OCI-LY7 (cell line): ENCODE results near the gene IGF1R. TPM values are rescaled to one million over a fixed set of nuclear protein-coding genes. Genes with fewer than 3 reads are reported as not detected.

Source experiments
- BruUV-seq: library from RNA; stranded (reverse); fragments of 400-500 nt; replicated peaks from 2 replicates; lab custom pipeline; 2021; lab: Mats Ljungman, UMichigan
- CTCF ChIA-PET: fragments of 300-600 bp; sonication (Branson Sonifier 250); formaldehyde crosslinking; loops from one replicate; lab custom pipeline; 2022; ENCODE audit warnings: antibody characterized with exemption; ENCODE audit not compliant: unreplicated experiment; lab: Charles Lee
- POLR2A ChIA-PET: fragments of 300-600 bp; sonication (Branson Sonifier 250); formaldehyde crosslinking; loops from one replicate; lab custom pipeline; 2022; ENCODE audit warnings: antibody characterized with exemption; lab: Charles Lee
- DNase-seq: peaks from one replicate; pipeline ENCODE4 v3.0.0-alpha.2; 2015; ENCODE audit warnings: low spot score
- H2AFZ ChIP-seq: fragments of 200-600 bp; sonication (generic), shearing (Covaris generic); 2 replicates; pipeline ENCODE4 v1.6.1; 2014; ENCODE audit warnings: mild to moderate bottlenecking, antibody characterized with exemption, low read length, moderate library complexity
- H3K27ac ChIP-seq: fragments of 200-600 bp; sonication (generic); 2 replicates; pipeline ENCODE4 v1.5.1; 2014; ENCODE audit warnings: mixed run types, low read depth, mild to moderate bottlenecking, moderate library complexity, low read length, inconsistent platforms; ENCODE audit not compliant: poor library complexity, severe bottlenecking
- H3K36me3 ChIP-seq: fragments of 200-600 bp; sonication (generic); 2 replicates; pipeline ENCODE4 v1.6.1; 2014; ENCODE audit warnings: mild to moderate bottlenecking, antibody characterized with exemption, low read length, moderate library complexity, mixed read lengths; ENCODE audit not compliant: insufficient read depth
- H3K4me1 ChIP-seq: fragments of 200-600 bp; sonication (generic); 2 replicates; pipeline ENCODE4 v1.5.1; 2014; ENCODE audit warnings: mild to moderate bottlenecking, low read length; ENCODE audit not compliant: insufficient read depth, poor library complexity, severe bottlenecking
- H3K4me2 ChIP-seq: fragments of 200-600 bp; sonication (generic); 2 replicates; pipeline ENCODE4 v1.6.1; 2014; ENCODE audit warnings: mild to moderate bottlenecking, low read length
- H3K4me3 ChIP-seq: fragments of 200-600 bp; sonication (generic); 2 replicates; pipeline ENCODE4 v1.5.1; 2014; ENCODE audit warnings: mild to moderate bottlenecking, low read depth, low read length; ENCODE audit not compliant: poor library complexity, severe bottlenecking
- H3K79me2 ChIP-seq: fragments of 200-600 bp; sonication (generic); 2 replicates; pipeline ENCODE4 v1.6.1; 2016; ENCODE audit warnings: low read depth, mild to moderate bottlenecking, low read length, moderate library complexity, mixed read lengths; ENCODE audit not compliant: insufficient read depth
- H3K9me2 ChIP-seq: fragments of 200-600 bp; sonication (generic); 2 replicates; pipeline ENCODE4 v1.6.1; 2016; ENCODE audit warnings: mild to moderate bottlenecking, low read length, mixed read lengths; ENCODE audit not compliant: insufficient read depth
- H3K9me3 ChIP-seq: fragments of 200-600 bp; sonication (generic); 2 replicates; pipeline ENCODE4 v1.6.1; 2014; ENCODE audit warnings: mild to moderate bottlenecking, mixed run types, low read length, mixed read lengths
- H4K20me1 ChIP-seq: fragments of 200-600 bp; sonication (generic); 2 replicates; pipeline ENCODE4 v1.6.1; 2014; ENCODE audit warnings: mild to moderate bottlenecking, antibody characterized with exemption, low read length, moderate library complexity, mixed read lengths; ENCODE audit not compliant: insufficient read depth
- EZH2phosphoT487 ChIP-seq: fragments of 200-600 bp; sonication (generic); IDR thresholded peaks from 2 replicates; pipeline ENCODE4 v1.6.1; 2018; ENCODE audit warnings: low read depth, borderline replicate concordance, mild to moderate bottlenecking, mixed run types, antibody characterized with exemption, low read length, moderate library complexity, mixed read lengths
- intact Hi-C: fragments of 100-400 bp; cut with micrococcal nuclease; formaldehyde crosslinking; loops from one replicate; pipeline ENCODE4 v1.10.0; 2022; ENCODE audit not compliant: unreplicated experiment
- total RNA-seq, 2 experiments: library from RNA; depleted of rRNA in 1 of 2; stranded (reverse); fragments of >200 nt in 1 of 2; shearing (Covaris generic) in 1 of 2; gene quantifications; 2 replicates each; pipeline ENCODE4 v1.2.3, GENCODE V29; 2014 to 2022
- TF ChIP-seq, protein P1 (sequence below): fragments of 200-600 bp; sonication (generic); conservative IDR thresholded peaks from 2 replicates; pipeline ENCODE4 v1.5.1; 2014; ENCODE audit warnings: mild to moderate bottlenecking, antibody characterized with exemption, low read length, moderate library complexity, mixed read lengths

The IGF1R gene
- total RNA-seq, 2 experiments from 2014 or later, result 26.5 to 29.1 TPM

- Histone ChIP-seq H3K79me2 (peaks cover 4% of the 10 kb centered on the region; the same call in 1 of the 2 replicates), H3K27ac (no peak overlapping the region), H4K20me1 (peaks cover 30% of the 10 kb centered on the region), H3K4me3 (no peak overlapping the region), H3K9me2 (no peaks in the 10 kb centered on the region), H3K4me1 (no peaks in the 10 kb centered on the region), H3K4me2 (no peak overlapping the region), H3K9me3 (no peaks in the 10 kb centered on the region), H2AFZ (no peak overlapping the region), H3K36me3 (no peaks in the 10 kb centered on the region)
- POLR2A ChIA-PET, result interaction anchor here (1.0 kb wide), 1 partner anchor 19 kb away, joined by 8 read pairs; no protein-coding TSS in a partner anchor
- CTCF ChIA-PET, result no interaction called here
- BruUV-seq, result no TSS peak
- intact Hi-C loops, result no loop called here
- TF ChIP-seq, protein P1, sequence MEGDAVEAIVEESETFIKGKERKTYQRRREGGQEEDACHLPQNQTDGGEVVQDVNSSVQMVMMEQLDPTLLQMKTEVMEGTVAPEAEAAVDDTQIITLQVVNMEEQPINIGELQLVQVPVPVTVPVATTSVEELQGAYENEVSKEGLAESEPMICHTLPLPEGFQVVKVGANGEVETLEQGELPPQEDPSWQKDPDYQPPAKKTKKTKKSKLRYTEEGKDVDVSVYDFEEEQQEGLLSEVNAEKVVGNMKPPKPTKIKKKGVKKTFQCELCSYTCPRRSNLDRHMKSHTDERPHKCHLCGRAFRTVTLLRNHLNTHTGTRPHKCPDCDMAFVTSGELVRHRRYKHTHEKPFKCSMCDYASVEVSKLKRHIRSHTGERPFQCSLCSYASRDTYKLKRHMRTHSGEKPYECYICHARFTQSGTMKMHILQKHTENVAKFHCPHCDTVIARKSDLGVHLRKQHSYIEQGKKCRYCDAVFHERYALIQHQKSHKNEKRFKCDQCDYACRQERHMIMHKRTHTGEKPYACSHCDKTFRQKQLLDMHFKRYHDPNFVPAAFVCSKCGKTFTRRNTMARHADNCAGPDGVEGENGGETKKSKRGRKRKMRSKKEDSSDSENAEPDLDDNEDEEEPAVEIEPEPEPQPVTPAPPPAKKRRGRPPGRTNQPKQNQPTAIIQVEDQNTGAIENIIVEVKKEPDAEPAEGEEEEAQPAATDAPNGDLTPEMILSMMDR, result no peak
- TF ChIP-seq EZH2phosphoT487, result no peak
- no peak for DNase-seq
Observed at GRCh38 chr15:98755138-98755537, 106.8 kb downstream of the IGF1R start.

GRCh38 chr15:98755781-98756180 is 107.4 kb downstream of the IGF1R start:
- DNase-seq, result no peak
- no peak overlapping the region for H3K4me3 ChIP-seq
- no peak overlapping the region for H2AFZ ChIP-seq
- H3K79me2 ChIP-seq, result peaks cover 4% of the 10 kb centered on the region; the same call in 1 of the 2 replicates
- H3K4me2 ChIP-seq, result no peak overlapping the region
- H3K27ac ChIP-seq, result no peak overlapping the region
- peaks cover 30% of the 10 kb centered on the region for H4K20me1 ChIP-seq
- no peaks in the 10 kb centered on the region for H3K9me2 ChIP-seq
- BruUV-seq, result no TSS peak
- intact Hi-C loops, result no loop called here
- TF ChIP-seq, protein P1, result no peak
- TF ChIP-seq EZH2phosphoT487, result no peak
- H3K4me1 ChIP-seq, result no peaks in the 10 kb centered on the region
- POLR2A ChIA-PET, result interaction anchor here (1.0 kb wide), 1 partner anchor 20 kb away, joined by 8 read pairs; no protein-coding TSS in a partner anchor
- no peaks in the 10 kb centered on the region for H3K9me3 ChIP-seq
- CTCF ChIA-PET, result no interaction called here
- no peaks in the 10 kb centered on the region for H3K36me3 ChIP-seq

GRCh38 chr15:98758224-98758623 is 109.9 kb downstream of the IGF1R start:
- Histone ChIP-seq H3K27ac (no peak overlapping the region), H3K9me3 (no peaks in the 10 kb centered on the region), H3K36me3 (no peaks in the 10 kb centered on the region), H2AFZ (no peak overlapping the region), H3K9me2 (no peaks in the 10 kb centered on the region), H3K4me1 (no peaks in the 10 kb centered on the region), H4K20me1 (peaks cover 24% of the 10 kb centered on the region), H3K79me2 (peaks cover 4% of the 10 kb centered on the region; the same call in 1 of the 2 replicates), H3K4me3 (no peak overlapping the region), H3K4me2 (no peak overlapping the region)
- no TSS peak for BruUV-seq
- no peak for DNase-seq
- POLR2A ChIA-PET, result interaction anchor here (0.6 to 0.7 kb wide), 2 partner anchors 553 to 1718 kb away, joined by 3 read pairs; no protein-coding TSS in a partner anchor
- CTCF ChIA-PET, result no interaction called here
- TF ChIP-seq, protein P1, result no peak
- TF ChIP-seq EZH2phosphoT487, result no peak
- intact Hi-C loops, result no loop called here
